Left ventricle myocardium superior (tissue), 1 donor: ENCODE measurements around the gene CHFR. TPM values are rescaled to one million over a fixed set of nuclear protein-coding genes. Genes with fewer than 3 reads are reported as not detected.

Source experiments
- ATAC-seq: fragments of 200-7000 bp; cut with Tn5 transposase; one replicate; pipeline ENCODE4 v1.9.1; 2020; ENCODE audit warnings: mild to moderate bottlenecking, moderate library complexity
- DNase-seq: peaks from one replicate; pipeline ENCODE4 v3.0.0-alpha.2; 2020
- intact Hi-C: fragments of 100-400 bp; cut with micrococcal nuclease; formaldehyde crosslinking; loops from one replicate; pipeline ENCODE4 v1.11.0; 2022
- total RNA-seq: library from RNA; stranded (reverse); fragmentation: NEBNext Ultra II Directional; extraction: Animal tissue kit (Norgen Biotek cat#: 25700); gene quantifications from one replicate; pipeline ENCODE4 v1.2.1, GENCODE V29; 2021
- donor health status: DM: no; HTN: yes; CAD: no; lungs with severe emphysema.

CHFR gene
- total RNA-seq, 1 donor from 2014 or later = 15.1 TPM

DNA sequence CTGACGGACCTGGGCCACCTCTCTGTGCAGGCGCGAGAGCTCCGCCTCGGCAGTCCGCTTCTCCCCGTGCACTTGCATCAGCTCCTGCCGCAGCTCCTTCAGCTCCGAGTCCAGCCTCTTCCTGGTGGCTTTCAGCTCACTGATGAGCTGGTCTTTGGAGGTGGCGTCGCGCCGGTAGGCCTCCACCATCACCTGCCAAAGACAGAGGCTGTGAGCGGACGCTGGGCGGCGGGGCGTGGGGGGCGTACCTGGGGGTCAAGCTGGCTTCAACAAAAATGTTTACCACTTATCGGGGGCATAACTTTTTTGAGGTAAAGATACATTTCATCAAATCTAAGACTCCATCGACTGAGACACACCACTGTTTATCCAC is 98.3 kb downstream of the CHFR start:
- intact Hi-C loops = no loop called here
- ATAC-seq (no peak), DNase-seq (no peak)

DNA sequence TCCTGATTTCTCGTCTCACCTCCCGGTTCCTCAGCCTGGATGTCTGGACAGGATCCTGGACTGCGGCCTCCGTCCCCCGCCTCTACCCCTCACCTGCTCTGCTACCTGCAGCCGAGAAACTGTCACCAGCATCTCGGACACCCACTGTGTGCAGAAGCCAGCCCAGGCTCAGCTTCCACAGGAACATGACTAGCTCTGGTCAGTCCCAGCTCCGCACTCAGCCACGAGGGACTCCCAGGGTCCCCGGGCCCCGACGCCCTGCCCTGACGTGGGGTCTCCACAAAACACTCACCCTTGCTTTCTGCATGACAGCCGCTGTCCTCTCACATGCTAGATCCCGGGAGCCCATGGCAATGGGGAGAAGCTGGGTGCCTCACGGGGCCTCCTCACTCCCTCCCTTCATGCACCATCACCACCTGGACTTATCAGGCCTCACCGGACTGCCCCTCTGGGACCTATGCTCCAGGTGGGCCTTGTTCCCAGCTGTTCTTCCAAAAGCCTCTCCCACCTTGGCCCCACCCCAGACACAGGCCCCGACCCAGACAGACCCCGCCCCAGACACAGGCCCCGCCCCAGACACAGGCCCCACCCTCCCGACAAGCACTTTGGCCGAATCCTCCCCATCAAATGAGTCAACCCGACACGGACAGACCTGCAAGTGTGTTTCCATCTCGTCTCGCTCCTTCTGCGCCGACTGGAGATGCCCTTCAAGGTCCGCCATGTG is 98.9 kb downstream of the CHFR start:
- intact Hi-C loops = no loop called here
- no peak for ATAC-seq
- DNase-seq = no peak

DNA sequence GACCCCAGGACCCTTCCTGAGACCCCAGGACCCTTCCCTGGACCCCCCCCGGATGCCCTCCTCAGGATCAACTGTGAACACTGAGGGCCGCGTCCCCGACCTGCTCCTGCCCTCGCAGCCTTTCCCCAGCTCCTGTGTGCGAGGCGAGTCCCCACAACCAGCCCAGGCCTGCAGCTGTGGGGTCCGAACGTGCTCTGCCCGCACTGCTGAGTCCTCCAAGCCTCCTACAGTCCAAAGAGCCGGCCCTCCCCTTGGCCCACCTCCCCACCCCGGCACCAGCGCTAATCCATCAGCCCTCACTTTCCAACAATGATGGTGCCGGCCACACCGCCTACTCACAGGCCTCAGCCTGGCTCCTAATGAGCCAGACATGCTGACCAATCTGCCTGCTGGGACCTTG is 99.5 kb downstream of the CHFR start:
- no peak for DNase-seq
- intact Hi-C loops = no loop called here
- ATAC-seq = no peak

DNA sequence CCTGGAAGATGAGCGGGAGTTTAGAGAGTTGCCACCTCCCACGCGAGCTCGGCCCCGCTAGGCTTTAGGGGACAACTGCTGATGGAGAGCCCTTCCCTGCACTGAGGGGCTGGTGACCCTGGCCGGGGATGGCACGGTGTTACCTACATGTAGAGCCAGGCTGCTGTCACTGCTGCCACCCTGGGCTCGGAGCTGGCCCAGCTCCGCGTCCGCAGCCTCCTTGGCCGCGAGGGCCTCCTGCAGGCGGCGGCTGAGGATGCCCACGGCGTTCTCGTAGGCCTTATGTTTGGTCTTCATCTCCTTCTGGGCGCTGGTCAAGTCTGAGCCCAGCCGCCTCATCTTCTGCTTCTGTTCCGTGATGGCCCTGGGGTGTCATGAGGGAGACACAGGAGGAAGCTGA is 101.2 kb downstream of the CHFR start:
- intact Hi-C loops = no loop called here
- ATAC-seq (no peak), DNase-seq (no peak)

DNA sequence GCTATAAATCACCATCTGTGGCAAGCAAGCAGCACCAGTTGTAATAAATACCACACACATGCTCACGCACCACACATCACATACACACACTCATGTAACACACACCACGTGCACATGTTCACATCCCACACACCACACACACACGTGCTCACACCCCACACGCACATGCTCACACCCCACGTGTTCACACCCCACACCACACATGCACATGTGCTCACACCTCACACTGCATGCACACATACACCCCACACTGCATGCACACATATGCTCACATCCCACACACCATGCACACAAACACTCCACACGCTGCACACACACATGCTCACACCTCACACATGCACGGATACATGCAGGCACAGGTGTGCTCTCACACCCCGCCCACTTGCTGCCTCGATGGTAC is 102.8 kb downstream of the CHFR start:
- ATAC-seq (no peak), DNase-seq (no peak)
- intact Hi-C loops = no loop called here

DNA sequence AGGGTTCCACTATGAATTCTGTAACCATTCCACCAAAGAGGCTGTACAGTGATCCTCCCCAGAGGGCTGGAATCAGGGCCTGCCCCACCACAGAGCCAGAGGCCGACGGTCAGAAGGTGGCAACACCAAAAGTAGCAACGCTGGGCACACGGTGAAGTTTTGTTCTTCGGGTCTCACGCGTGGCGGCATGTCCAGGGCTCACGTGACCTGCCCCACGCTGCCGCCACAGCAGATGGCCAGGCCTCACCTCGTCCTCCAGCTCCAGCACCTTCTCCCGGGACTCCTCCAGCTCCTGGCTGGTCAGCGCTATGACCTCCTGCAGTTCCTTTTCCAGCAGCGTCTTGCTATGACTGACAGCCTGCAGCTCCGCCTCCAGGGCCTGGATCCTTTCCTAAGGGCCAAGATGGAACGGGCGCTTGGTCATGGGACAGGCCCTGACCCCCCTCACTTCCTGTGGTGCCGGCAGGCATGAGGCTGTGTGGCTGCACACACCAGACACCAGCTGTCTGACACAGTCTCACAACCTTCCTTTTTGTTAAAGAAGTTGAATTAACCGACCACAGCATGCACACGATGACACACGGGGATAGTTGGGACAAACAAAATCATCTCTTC is 103.4 kb downstream of the CHFR start:
- intact Hi-C loops = no loop called here
- peak; percentile 33 for ATAC-seq
- no peak for DNase-seq

Other genes starting within 250 kb of the CHFR start
- gene POLE, start 200.3 kb downstream of the CHFR start, total RNA-seq = 13.0 TPM
- gene PXMP2, start 200.0 kb downstream of the CHFR start, total RNA-seq = 75.1 TPM
- gene PGAM5, start 176.8 kb downstream of the CHFR start, total RNA-seq = 33.7 TPM
- 26.1 TPM for gene ANKLE2, start 125.8 kb downstream of the CHFR start, total RNA-seq
- gene GOLGA3, start 58.7 kb downstream of the CHFR start, total RNA-seq = 26.3 TPM
- gene ZNF605, start 68.7 kb upstream of the CHFR start, total RNA-seq = 13.9 TPM
- 4.7 TPM for gene ZNF26, start 98.8 kb upstream of the CHFR start, total RNA-seq
- 20.4 TPM for gene ZNF84, start 149.9 kb upstream of the CHFR start, total RNA-seq
- gene ZNF140, start 193.3 kb upstream of the CHFR start, total RNA-seq = 6.5 TPM
- 1.0 TPM for gene ZNF891, start 242.7 kb upstream of the CHFR start, total RNA-seq
- 8.1 TPM for gene ZNF10, start 243.0 kb upstream of the CHFR start, total RNA-seq